ACHN (cell line): ENCODE measurements around the gene PDGFB.

Experiments
- DNase-seq: peaks from one replicate; pipeline ENCODE4 v3.0.0-alpha.2; 2015
- in situ Hi-C: cut with HindIII; loops from 2 replicates; pipeline ENCODE4 v1.10.0; 2017; ENCODE audit warnings: low sequenced_read_pairs, low pct_ligation_motif_present, low pct_unique_long_range_greater_than_20kb

PDGFB gene

GRCh38 chr22:39257901-39258475, 13.2 kb upstream of the PDGFB start:
- in situ Hi-C loops, result no loop called here

GRCh38 chr22:39256979-39257378, 12.2 kb upstream of the PDGFB start:
- in situ Hi-C loops, result no loop called here
- no peak for DNase-seq

More at GRCh38 chr22:39257901-39258475, 13.2 kb upstream of the PDGFB start:
- DNase-seq, result no peak

- in situ Hi-C loops, result no loop called here
- DNase-seq, result no peak
These were observed 11.4 kb upstream of the PDGFB start for GRCh38 chr22:39256186-39256552.

GRCh38 chr22:39255449-39256185, 10.8 kb upstream of the PDGFB start:
- no peak for DNase-seq
- in situ Hi-C loops, result no loop called here

GRCh38 chr22:39254789-39255298, 10.1 kb upstream of the PDGFB start:
- in situ Hi-C loops, result no loop called here
- DNase-seq, result peak; percentile 57

GRCh38 chr22:39254122-39254521, 9.3 kb upstream of the PDGFB start:
- no peak for DNase-seq
- in situ Hi-C loops, result no loop called here

- in situ Hi-C loops, result no loop called here
- peak; percentile 83 for DNase-seq
These were observed 8.8 kb upstream of the PDGFB start for GRCh38 chr22:39253435-39254070.

GRCh38 chr22:39252461-39253434, 8.0 kb upstream of the PDGFB start:
- DNase-seq, result peak; percentile 22
- in situ Hi-C loops, result no loop called here

GRCh38 chr22:39251762-39252460, 7.1 kb upstream of the PDGFB start:
- in situ Hi-C loops, result no loop called here
- no peak for DNase-seq

GRCh38 chr22:39250838-39251237, 6.1 kb upstream of the PDGFB start:
- no peak for DNase-seq
- in situ Hi-C loops, result no loop called here

- in situ Hi-C loops, result no loop called here
These were observed 5.3 kb upstream of the PDGFB start for GRCh38 chr22:39250131-39250530.

GRCh38 chr22:39249086-39249704, 4.4 kb upstream of the PDGFB start:
- DNase-seq, result no peak
- in situ Hi-C loops, result no loop called here

More at GRCh38 chr22:39250131-39250530, 5.3 kb upstream of the PDGFB start:
- DNase-seq, result no peak

- in situ Hi-C loops, result no loop called here
- DNase-seq, result no peak
These were observed 3.5 kb upstream of the PDGFB start for GRCh38 chr22:39248254-39248653.

GRCh38 chr22:39247361-39247760, 2.6 kb upstream of the PDGFB start:
- in situ Hi-C loops, result no loop called here
- no peak for DNase-seq

GRCh38 chr22:39246690-39247332, 2.0 kb upstream of the PDGFB start:
- DNase-seq, result no peak
- in situ Hi-C loops, result no loop called here

- no peak for DNase-seq
- in situ Hi-C loops, result no loop called here
These were observed 1.4 kb upstream of the PDGFB start for GRCh38 chr22:39246217-39246616.
